Measurements from ENCODE around the gene PHYHD1.

GRCh38 chr9:128943832-128944620 is 23.2 kb downstream of the PHYHD1 start:
- no peak for TF ChIP-seq CTCF (IDR thresholded peaks at IDR 0.05)
- TF ChIP-seq EP300 (IDR thresholded peaks at IDR 0.05): no peak
- no peak for TF ChIP-seq POLR2AphosphoS5 (IDR thresholded peaks at IDR 0.05)
